ENCODE data around the gene RPTOR. TPM values are rescaled to one million over a fixed set of nuclear protein-coding genes. Genes with fewer than 3 reads are reported as not detected.

RPTOR gene
- polyA plus RNA-seq, 1 donor from 2014 or later = 8.0 TPM

GRCh38 chr17:80930335-80931279, 386.0 kb downstream of the RPTOR start:
- TF ChIP-seq CTCF (IDR thresholded peaks at IDR 0.05; ENCODE audit: poor library complexity, severe bottlenecking) = no peak
- TF ChIP-seq RAD21 (conservative IDR thresholded peaks at IDR 0.05) = no peak
- TF ChIP-seq EZH2 (IDR thresholded peaks at IDR 0.05; ENCODE audit: borderline replicate concordance, insufficient read depth, low read length, poor library complexity, severe bottlenecking) = no peak
- TF ChIP-seq POLR2AphosphoS5 (IDR thresholded peaks at IDR 0.05) = no peak
- TF ChIP-seq EP300 (conservative IDR thresholded peaks at IDR 0.05; ENCODE audit: poor library complexity, severe bottlenecking) = no peak
- no peak for TF ChIP-seq REST (IDR thresholded peaks at IDR 0.05; ENCODE audit: borderline replicate concordance)
- no peak for TF ChIP-seq MXI1 (conservative IDR thresholded peaks at IDR 0.05; ENCODE audit: poor library complexity, severe bottlenecking)
- no peak for TF ChIP-seq SMC3 (conservative IDR thresholded peaks at IDR 0.05; ENCODE audit: poor library complexity)
- TF ChIP-seq TAF1 (IDR thresholded peaks at IDR 0.05; ENCODE audit: low read depth) = no peak
- no peaks in the 10 kb centered on the region for H4K20me1 ChIP-seq (ENCODE audit: insufficient read depth)
- no peaks in the 10 kb centered on the region for H3K36me3 ChIP-seq (ENCODE audit: insufficient read depth, low read length)
- H3F3A ChIP-seq (ENCODE audit: insufficient read depth, low read length, poor library complexity, severe bottlenecking) = no peaks in the 10 kb centered on the region
- H3K9me3 ChIP-seq (ENCODE audit: low read length) = no peaks in the 10 kb centered on the region
- H3K4me3 ChIP-seq (ENCODE audit: low read length) = no peak overlapping the region
- no peaks in the 10 kb centered on the region for H3K27me3 ChIP-seq (ENCODE audit: insufficient read depth, low read depth, low read length)
- no peaks in the 10 kb centered on the region for H3K79me2 ChIP-seq (replicated peaks; ENCODE audit: insufficient read depth, low read length)
- no peaks in the 10 kb centered on the region for H3K9me2 ChIP-seq (ENCODE audit: insufficient read depth, low read length)
- H3K27ac ChIP-seq (ENCODE audit: low read length) = no peak overlapping the region
- H2AFZ ChIP-seq (ENCODE audit: low read depth, low read length) = no peak overlapping the region
- H3K9ac ChIP-seq (ENCODE audit: low read length) = no peak overlapping the region
- no peak overlapping the region for H3K4me2 ChIP-seq (ENCODE audit: low read length)

- H3K9ac ChIP-seq (ENCODE audit: low read length) = no peak overlapping the region
These were observed 387.0 kb downstream of the RPTOR start for GRCh38 chr17:80931421-80932265.

More at GRCh38 chr17:80931421-80932265, 387.0 kb downstream of the RPTOR start:
- H4K20me1 ChIP-seq (ENCODE audit: insufficient read depth) = no peaks in the 10 kb centered on the region
- H3F3A ChIP-seq (ENCODE audit: insufficient read depth, low read length, poor library complexity, severe bottlenecking) = no peaks in the 10 kb centered on the region
- TF ChIP-seq EZH2 (IDR thresholded peaks at IDR 0.05; ENCODE audit: borderline replicate concordance, insufficient read depth, low read length, poor library complexity, severe bottlenecking) (no peak), SMC3 (conservative IDR thresholded peaks at IDR 0.05; ENCODE audit: poor library complexity) (no peak), CTCF (IDR thresholded peaks at IDR 0.05; ENCODE audit: poor library complexity, severe bottlenecking) (no peak), EP300 (conservative IDR thresholded peaks at IDR 0.05; ENCODE audit: poor library complexity, severe bottlenecking) (no peak), POLR2AphosphoS5 (IDR thresholded peaks at IDR 0.05) (no peak), RAD21 (conservative IDR thresholded peaks at IDR 0.05) (no peak), REST (IDR thresholded peaks at IDR 0.05; ENCODE audit: borderline replicate concordance) (no peak), MXI1 (conservative IDR thresholded peaks at IDR 0.05; ENCODE audit: poor library complexity, severe bottlenecking) (no peak), TAF1 (IDR thresholded peaks at IDR 0.05; ENCODE audit: low read depth) (no peak)
- H3K4me2 ChIP-seq (ENCODE audit: low read length) = no peak overlapping the region
- H2AFZ ChIP-seq (ENCODE audit: low read depth, low read length) = no peak overlapping the region
- no peaks in the 10 kb centered on the region for H3K9me2 ChIP-seq (ENCODE audit: insufficient read depth, low read length)
- H3K27me3 ChIP-seq (ENCODE audit: insufficient read depth, low read depth, low read length) = no peaks in the 10 kb centered on the region
- H3K9me3 ChIP-seq (ENCODE audit: low read length) = no peaks in the 10 kb centered on the region
- H3K36me3 ChIP-seq (ENCODE audit: insufficient read depth, low read length) = no peaks in the 10 kb centered on the region
- H3K79me2 ChIP-seq (replicated peaks; ENCODE audit: insufficient read depth, low read length) = no peaks in the 10 kb centered on the region
- no peak overlapping the region for H3K27ac ChIP-seq (ENCODE audit: low read length)
- no peak overlapping the region for H3K4me3 ChIP-seq (ENCODE audit: low read length)
